RWPE2 (cell line): ENCODE data around the gene HK2.

ENCODE experiments used
- ATAC-seq: fragments of 200-7000 bp; cut with Tn5 transposase; 3 replicates; pipeline ENCODE4 v1.9.1; 2021; ENCODE audit warnings: low read depth
- DNase-seq: peaks from one replicate; pipeline ENCODE4 v3.0.0-alpha.2; 2020; ENCODE audit warnings: low spot score
- H3K27ac ChIP-seq: fragments of 450-650 bp; 2 replicates; pipeline ENCODE4 v1.5.1; 2017; ENCODE audit warnings: mild to moderate bottlenecking; ENCODE audit not compliant: poor library complexity, severe bottlenecking
- H3K27me3 ChIP-seq: fragments of 250-450 bp; sonication (Bioruptor Pico); 2 replicates; pipeline ENCODE4 v1.5.1; 2021; ENCODE audit warnings: mild to moderate bottlenecking, moderate library complexity; ENCODE audit not compliant: insufficient read depth, poor library complexity, severe bottlenecking
- H3K36me3 ChIP-seq: fragments of 250-450 bp; sonication (Bioruptor Pico); 2 replicates; pipeline ENCODE4 v1.5.1; 2020; ENCODE audit warnings: low read depth, mild to moderate bottlenecking, moderate library complexity
- H3K4me1 ChIP-seq: fragments of 250-450 bp; sonication (Bioruptor Pico); 2 replicates; pipeline ENCODE4 v1.5.1; 2021; ENCODE audit warnings: mild to moderate bottlenecking, moderate library complexity; ENCODE audit not compliant: insufficient read depth, poor library complexity, severe bottlenecking
- H3K4me3 ChIP-seq: fragments of 250-450 bp; sonication (Bioruptor Pico); 2 replicates; pipeline ENCODE4 v1.5.1; 2021; ENCODE audit warnings: mild to moderate bottlenecking, moderate library complexity; ENCODE audit not compliant: severe bottlenecking
- H3K9me3 ChIP-seq: fragments of 250-450 bp; sonication (Bioruptor Pico); 2 replicates; pipeline ENCODE4 v1.5.1; 2021; ENCODE audit warnings: mild to moderate bottlenecking, moderate library complexity; ENCODE audit not compliant: severe bottlenecking
- CTCF ChIP-seq: fragments of 450-650 bp; IDR thresholded peaks from one replicate; pipeline ENCODE4 v1.5.1; 2017; ENCODE audit warnings: mild to moderate bottlenecking, moderate library complexity; ENCODE audit not compliant: poor library complexity, severe bottlenecking

The HK2 gene

DNA sequence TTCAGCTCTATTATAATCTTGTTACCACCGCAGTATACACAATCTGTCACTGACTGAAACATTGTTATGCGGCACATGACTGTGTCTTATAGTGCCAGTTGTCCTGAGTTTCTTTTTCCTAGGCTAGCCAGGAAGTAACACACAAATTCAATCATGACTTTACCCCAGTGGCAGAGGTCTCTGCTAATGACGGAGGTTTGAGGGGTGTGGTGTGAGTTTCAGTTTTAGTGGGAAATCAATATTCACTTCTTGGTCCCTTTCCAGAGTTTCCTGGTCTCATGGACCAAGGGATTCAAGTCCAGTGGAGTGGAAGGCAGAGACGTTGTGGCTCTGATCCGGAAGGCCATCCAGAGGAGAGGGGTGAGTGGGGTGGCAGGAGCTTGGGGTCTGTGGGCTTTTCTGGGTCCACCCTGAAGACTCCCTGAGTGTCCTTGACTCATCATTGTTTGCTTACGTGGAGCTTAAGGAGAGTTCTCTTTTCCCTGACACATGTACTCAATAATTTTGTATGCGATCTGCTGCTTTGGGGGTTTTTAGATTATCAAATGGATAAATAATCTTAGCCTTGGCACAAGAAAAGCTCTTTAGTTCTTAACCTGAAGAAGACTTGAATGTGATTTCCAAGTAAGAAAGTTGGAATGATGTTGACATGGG, 39.2 kb downstream of the HK2 start:
- Histone ChIP-seq H3K27ac (no peak overlapping the region), H3K4me1 (no peaks in the 10 kb centered on the region), H3K4me3 (no peak overlapping the region), H3K27me3 (no peaks in the 10 kb centered on the region), H3K36me3 (peaks cover 95% of the 10 kb centered on the region), H3K9me3 (no peaks in the 10 kb centered on the region)
- ATAC-seq = no peak
- TF ChIP-seq CTCF = no peak
- no peak for DNase-seq

GRCh38 chr2:74873678-74874640, 40.0 kb downstream of the HK2 start:
- DNase-seq = no peak
- Histone ChIP-seq H3K27me3 (no peaks in the 10 kb centered on the region), H3K4me3 (no peak overlapping the region), H3K27ac (no peak overlapping the region), H3K36me3 (peaks cover 95% of the 10 kb centered on the region), H3K9me3 (no peaks in the 10 kb centered on the region), H3K4me1 (no peaks in the 10 kb centered on the region)
- TF ChIP-seq CTCF = no peak
- ATAC-seq = no peak

DNA sequence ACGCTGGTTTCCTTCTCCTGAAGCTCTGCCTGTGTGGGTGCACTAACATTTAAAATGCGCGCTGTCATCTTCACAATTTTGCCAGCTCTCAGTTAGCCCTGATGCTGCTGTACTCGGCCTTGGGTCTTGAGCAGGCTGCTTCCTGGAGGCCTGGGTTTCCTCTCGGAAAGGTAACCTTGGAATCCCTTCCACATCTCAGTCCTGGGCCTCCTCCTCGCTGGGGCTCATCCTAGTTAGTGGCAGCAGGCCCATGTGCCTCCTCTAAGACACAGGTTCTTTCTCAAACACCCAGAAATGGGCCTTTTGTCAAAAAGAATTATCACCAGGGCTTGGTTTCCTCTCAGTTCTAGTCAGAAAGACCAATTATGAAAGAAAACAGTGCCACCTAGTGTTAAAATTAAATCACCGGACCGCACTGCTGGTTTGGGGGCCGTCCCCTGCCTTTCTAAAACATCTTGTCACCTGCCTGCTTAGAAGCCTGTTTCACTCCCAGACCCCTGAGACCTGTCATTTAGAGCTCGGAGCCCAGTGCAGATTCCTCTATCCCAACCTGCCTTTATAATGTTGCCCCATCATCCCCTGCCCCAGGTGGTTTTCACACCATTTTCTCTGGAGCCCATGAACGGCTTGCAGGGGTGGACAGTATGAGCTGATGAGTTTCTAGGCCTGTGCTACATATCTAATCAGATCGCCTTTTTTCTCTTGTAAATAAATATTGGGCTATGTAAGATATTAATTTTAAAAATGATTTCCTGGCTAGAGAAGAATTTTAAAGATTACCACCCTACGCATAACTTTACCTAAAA, 42.4 kb downstream of the HK2 start:
- Histone ChIP-seq H3K4me1 (no peaks in the 10 kb centered on the region), H3K27ac (no peak overlapping the region), H3K27me3 (no peaks in the 10 kb centered on the region), H3K36me3 (peaks cover 98% of the 10 kb centered on the region), H3K4me3 (no peak overlapping the region), H3K9me3 (no peaks in the 10 kb centered on the region)
- peak; percentile 79 for TF ChIP-seq CTCF
- DNase-seq (no peak), ATAC-seq (peak; percentile 68)

DNA sequence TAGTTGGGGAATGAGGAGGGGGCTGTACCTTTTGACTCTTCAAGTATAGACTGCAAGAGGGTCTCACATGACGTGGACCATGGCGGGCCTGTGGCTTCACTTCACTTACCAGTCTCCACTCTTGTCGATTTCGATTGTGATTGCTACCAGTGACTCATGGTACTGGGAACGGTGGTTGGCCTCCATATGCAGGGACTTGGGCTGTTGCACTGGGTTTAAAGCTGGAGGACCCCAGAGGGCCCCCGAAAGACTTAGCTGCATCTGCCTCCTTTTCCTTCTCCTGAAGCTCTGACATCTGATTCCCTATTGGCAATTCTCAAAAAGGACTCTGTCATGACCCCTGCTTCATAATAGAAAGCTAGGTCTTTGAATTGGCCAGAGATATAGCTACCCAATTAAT, 43.4 kb downstream of the HK2 start:
- Histone ChIP-seq H3K27me3 (no peaks in the 10 kb centered on the region), H3K4me1 (no peaks in the 10 kb centered on the region), H3K27ac (no peak overlapping the region), H3K36me3 (peaks cover 97% of the 10 kb centered on the region), H3K4me3 (no peak overlapping the region), H3K9me3 (no peaks in the 10 kb centered on the region)
- no peak for TF ChIP-seq CTCF
- ATAC-seq (no peak), DNase-seq (no peak)
